B cell (primary cell): Measurements from ENCODE around the gene ZNF518B. TPM values are rescaled to one million over a fixed set of nuclear protein-coding genes. Genes with fewer than 3 reads are reported as not detected.

ENCODE experiments used
- ATAC-seq: fragments of 200-7000 bp; cut with Tn5 transposase; one replicate; pipeline ENCODE4 v1.10.0; 2021; ENCODE audit warnings: low read depth, mild to moderate bottlenecking, moderate number of reproducible peaks, moderate library complexity
- CTCF ChIA-PET: fragments of 350-600 bp; sonication (Branson Sonifier 250); formaldehyde crosslinking; loops from one replicate; lab custom pipeline; 2021; ENCODE audit warnings: antibody characterized with exemption, inconsistent platforms; lab: Charles Lee
- POLR2A ChIA-PET: fragments of 350-600 bp; sonication (Branson Sonifier 250); formaldehyde crosslinking; loops from one replicate; lab custom pipeline; 2021; ENCODE audit warnings: antibody characterized with exemption; lab: Charles Lee
- DNase-seq: peaks from one replicate; pipeline ENCODE4 v3.0.0; 2013
- H2AFZ ChIP-seq: 2 replicates; pipeline ENCODE4 v1.6.1; 2012; ENCODE audit warnings: mild to moderate bottlenecking, low read depth, low read length; ENCODE audit not compliant: insufficient read depth, poor library complexity, severe bottlenecking
- H3K27ac ChIP-seq, 2 donors: 1 replicate in 1 of 2; 2 replicates in 1 of 2; pipeline ENCODE4 v1.5.1; 2012 to 2013; ENCODE audit warnings: low read length in 2 of 2, mild to moderate bottlenecking in 2 of 2, moderate library complexity in 1 of 2
- H3K27me3 ChIP-seq, 4 experiments: fragments of 200-600 bp in 1 of 4; sonication (generic) in 1 of 4; replicated peaks in 1 of 4; 1 replicate in 2 of 4; 2 replicates in 2 of 4; pipeline versions ENCODE4 v1.6.1 to v1.7.0; 2013 to 2016; ENCODE audit warnings: low read length in 3 of 4, mild to moderate bottlenecking in 2 of 4, mixed read lengths in 1 of 4, moderate library complexity in 1 of 4; ENCODE audit not compliant: insufficient read depth in 4 of 4, control insufficient read depth in 3 of 4; ENCODE audit errors: control extremely low read depth in 1 of 4
- H3K36me3 ChIP-seq, 2 experiments: replicated peaks in 1 of 2; 1 replicate in 1 of 2; 2 replicates in 1 of 2; pipeline versions ENCODE4 v1.6.1 to v1.7.1; 2013; ENCODE audit warnings: low read length in 1 of 2; ENCODE audit not compliant: insufficient read depth in 2 of 2, control insufficient read depth in 1 of 2; ENCODE audit errors: control extremely low read depth in 1 of 2, extremely low read depth in 1 of 2
- H3K4me1 ChIP-seq, 2 donors: fragments of 200-600 bp in 1 of 2; sonication (generic) in 1 of 2; 1 replicate in 1 of 2; 2 replicates in 1 of 2; pipeline versions ENCODE4 v1.5.1 to v1.6.1; 2013 to 2017; ENCODE audit warnings: low read length in 2 of 2; ENCODE audit not compliant: control insufficient read depth in 2 of 2, insufficient read depth in 2 of 2
- H3K4me2 ChIP-seq: replicated peaks from 2 replicates; pipeline ENCODE3; 2012; ENCODE audit warnings: mild to moderate bottlenecking, low read depth, low read length; ENCODE audit not compliant: poor library complexity, severe bottlenecking
- H3K4me3 ChIP-seq, 5 experiments: fragments of 200-600 bp in 1 of 5; sonication (generic) in 1 of 5; 1 replicate in 3 of 5; 2 replicates in 2 of 5; pipeline versions ENCODE4 v1.5.1 to v1.7.0; 2011 to 2016; ENCODE audit warnings: low read length in 4 of 5, mild to moderate bottlenecking in 4 of 5, low read depth in 2 of 5, control low read depth in 1 of 5, moderate library complexity in 1 of 5; ENCODE audit not compliant: insufficient read depth in 1 of 5; ENCODE audit errors: control extremely low read depth in 1 of 5, extremely low read depth in 1 of 5
- H3K79me2 ChIP-seq: fragments of 200-600 bp; sonication (generic); one replicate; pipeline ENCODE4 v1.6.0; 2016; ENCODE audit warnings: low read length; ENCODE audit not compliant: control insufficient read depth, insufficient read depth
- H3K9ac ChIP-seq: fragments of 200-600 bp; sonication (generic); 2 replicates; pipeline ENCODE4 v1.6.1; 2017; ENCODE audit warnings: mild to moderate bottlenecking, low read length, moderate library complexity
- H3K9me3 ChIP-seq, 3 donors: one replicate each; pipeline versions ENCODE4 v1.6.1 to v1.7.1; 2013; ENCODE audit warnings: low read length in 2 of 3; ENCODE audit not compliant: control insufficient read depth in 2 of 3, insufficient read depth in 1 of 3; ENCODE audit errors: control extremely low read depth in 1 of 3
- H4K20me1 ChIP-seq: 2 replicates; pipeline ENCODE4 v1.6.0; 2012; ENCODE audit warnings: mild to moderate bottlenecking, low read length; ENCODE audit not compliant: insufficient read depth, control insufficient read depth, poor library complexity, severe bottlenecking
- H3K27ac Mint-ChIP-seq: one replicate; pipeline ENCODE4 v1.8.0; 2021; ENCODE audit warnings: mixed read lengths
- H3K27me3 Mint-ChIP-seq: one replicate; pipeline ENCODE4 v1.8.0; 2021; ENCODE audit warnings: mixed read lengths
- H3K4me1 Mint-ChIP-seq: one replicate; pipeline ENCODE4 v1.8.0; 2021; ENCODE audit warnings: mixed read lengths
- H3K4me3 Mint-ChIP-seq: one replicate; pipeline ENCODE4 v1.8.0; 2021; ENCODE audit warnings: mixed read lengths
- H3K9me3 Mint-ChIP-seq: one replicate; pipeline ENCODE4 v1.8.0; 2022; ENCODE audit warnings: mixed read lengths; ENCODE audit not compliant: insufficient read depth
- CTCF ChIP-seq: fragments of 200-600 bp; IDR thresholded peaks from one replicate; pipeline ENCODE4 v1.8.0; 2022; ENCODE audit warnings: antibody characterized with exemption, mild to moderate bottlenecking
- EZH2 ChIP-seq: IDR thresholded peaks from 2 replicates; pipeline ENCODE4 v1.6.1; 2012; ENCODE audit warnings: borderline replicate concordance, low read depth, mild to moderate bottlenecking, moderate library complexity, low read length; ENCODE audit not compliant: insufficient read depth, poor library complexity, severe bottlenecking
- WGBS: methylation state at CpG from one replicate; pipeline ENCODE4 v1.1.5; 2013; ENCODE audit warnings: missing lambda C conversion rate; ENCODE audit not compliant: insufficient coverage; 5-methylcytosine and 5-hydroxymethylcytosine counted together
- intact Hi-C: fragments of 100-400 bp; cut with micrococcal nuclease; formaldehyde crosslinking; loops from one replicate; pipeline ENCODE4 v1.10.0; 2022
- polyA plus RNA-seq: library from polyadenylated mRNA; depleted of rRNA; stranded (reverse); fragments of >200 nt; gene quantifications from 2 replicates; pipeline ENCODE4 v1.2.3, GENCODE V29; 2012
- total RNA-seq, 2 donors: library from RNA; stranded (reverse); fragments of 120-200 nt in 1 of 2; gene quantifications; 1 replicate in 1 of 2; 2 replicates in 1 of 2; pipeline versions ENCODE4 v1.2.3 to v1.2.4, GENCODE V29; 2013 to 2022

ZNF518B gene
- total and polyA plus RNA-seq, 2 donors (not counting 1 experiment from before 2014, with no cell fraction given), result 9.1 to 39.8 TPM

DNA sequence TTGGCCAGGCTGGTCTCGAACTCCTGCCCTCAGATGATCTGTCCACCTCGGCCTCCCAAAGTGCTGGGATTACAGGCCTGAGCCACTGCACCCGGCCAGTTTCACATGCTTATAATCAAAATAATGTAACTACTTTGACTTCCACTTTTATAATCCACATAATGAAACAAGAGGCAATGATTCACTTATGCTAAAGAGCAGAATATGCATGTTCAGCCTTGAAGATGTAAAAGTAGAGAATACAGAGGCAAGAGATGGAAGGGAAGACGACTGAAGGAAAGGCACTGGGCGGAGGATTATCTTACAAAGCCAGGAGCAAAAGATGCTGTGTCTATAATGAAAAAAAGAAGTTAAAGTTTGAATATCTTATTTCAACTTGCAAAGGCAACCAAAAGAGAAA, 13.3 kb upstream of the ZNF518B start:
- Histone ChIP-seq H3K27me3 (peaks cover 0 to 10% (median 0%) of the 10 kb centered on the region in 4 experiments), H2AFZ (no peak overlapping the region), H3K36me3 (no peaks in the 10 kb centered on the region), H3K27ac (no peak overlapping the region), H3K9ac (no peak overlapping the region), H3K4me1 (no peaks in the 10 kb centered on the region), H3K4me3 (no peak overlapping the region), H4K20me1 (no peaks in the 10 kb centered on the region), H3K79me2 (no peaks in the 10 kb centered on the region), H3K4me2 (no peak overlapping the region), H3K9me3 (peaks cover 0 to 1% (median 0%) of the 10 kb centered on the region in 3 donors)
- H3K4me3 Mint-ChIP-seq, result no peak overlapping the region
- DNase-seq (no peak), ATAC-seq (no peak)
- H3K9me3 Mint-ChIP-seq, result no peaks in the 10 kb centered on the region
- TF ChIP-seq CTCF (no peak), EZH2 (no peak)
- intact Hi-C loops, result no loop called here
- POLR2A ChIA-PET, result no interaction called here
- no peak overlapping the region for H3K27ac Mint-ChIP-seq
- WGBS, result 91% methylated on average over 3 of the region's 5 CpGs
- no peaks in the 10 kb centered on the region for H3K4me1 Mint-ChIP-seq
- H3K27me3 Mint-ChIP-seq, result peaks cover 22% of the 10 kb centered on the region
- CTCF ChIA-PET, result interaction anchor here (1.4 kb wide), 1 partner anchor 9 kb away, joined by 4 read pairs; no protein-coding TSS in a partner anchor

GRCh38 chr4:10466161-10466560, 8.9 kb upstream of the ZNF518B start:
- intact Hi-C loops, result loop anchor here (10.0 kb wide), 2 partner anchors 311 to 959 kb away; partner anchors contain the start of gene HS3ST1
- ChIA-PET CTCF (no interaction called here), POLR2A (no interaction called here)
- Histone ChIP-seq H3K9me3 (peaks cover 0 to 11% (median 2%) of the 10 kb centered on the region in 3 donors), H3K4me2 (no peak overlapping the region), H3K4me3 (no peak overlapping the region), H3K9ac (no peak overlapping the region), H3K27ac (no peak overlapping the region), H4K20me1 (no peaks in the 10 kb centered on the region), H3K27me3 (peaks cover 0 to 25% (median 16%) of the 10 kb centered on the region in 4 experiments), H3K36me3 (no peaks in the 10 kb centered on the region), H2AFZ (no peak overlapping the region), H3K4me1 (peaks cover 6 to 7% of the 10 kb centered on the region in 2 donors), H3K79me2 (no peaks in the 10 kb centered on the region)
- no peak for ATAC-seq
- no peak for DNase-seq
- peaks cover 47% of the 10 kb centered on the region for H3K27me3 Mint-ChIP-seq
- no peak for TF ChIP-seq CTCF
- TF ChIP-seq EZH2, result no peak
- WGBS, result no CpG with 5 or more reads among the region's 5 CpGs
- H3K4me3 Mint-ChIP-seq, result no peak overlapping the region
- H3K27ac Mint-ChIP-seq, result no peak overlapping the region
- no peaks in the 10 kb centered on the region for H3K9me3 Mint-ChIP-seq
- peaks cover 9% of the 10 kb centered on the region for H3K4me1 Mint-ChIP-seq
